Osteocyte (in vitro differentiated cells): ENCODE measurements around the gene SLC2A9. TPM values are rescaled to one million over a fixed set of nuclear protein-coding genes. Genes with fewer than 3 reads are reported as not detected.

Source experiments
- DNase-seq: peaks from one replicate; pipeline ENCODE4 v3.0.0; 2021; ENCODE audit warnings: mixed read lengths; ENCODE audit not compliant: unreplicated experiment; ENCODE audit errors: extremely low spot score
- H3K27ac Mint-ChIP-seq: one replicate; pipeline ENCODE4 v1.8.0; 2021; ENCODE audit warnings: mild to moderate bottlenecking, mixed read lengths; ENCODE audit not compliant: unreplicated experiment
- H3K27me3 Mint-ChIP-seq: one replicate; pipeline ENCODE4 v1.8.0; 2021; ENCODE audit warnings: mixed read lengths; ENCODE audit not compliant: unreplicated experiment
- H3K36me3 Mint-ChIP-seq: one replicate; pipeline ENCODE4 v1.8.0; 2021; ENCODE audit warnings: mixed read lengths; ENCODE audit not compliant: unreplicated experiment
- H3K4me1 Mint-ChIP-seq: one replicate; pipeline ENCODE4 v1.8.0; 2021; ENCODE audit warnings: mixed read lengths; ENCODE audit not compliant: unreplicated experiment
- H3K4me3 Mint-ChIP-seq: one replicate; pipeline ENCODE4 v1.8.0; 2021; ENCODE audit warnings: mild to moderate bottlenecking, moderate library complexity, mixed read lengths; ENCODE audit not compliant: unreplicated experiment
- H3K9me3 Mint-ChIP-seq: one replicate; pipeline ENCODE4 v1.8.0; 2021; ENCODE audit warnings: mixed read lengths; ENCODE audit not compliant: unreplicated experiment
- total RNA-seq: library from RNA; stranded (reverse); gene quantifications from 2 replicates; pipeline ENCODE4 v1.2.1, GENCODE V29; 2021
- TF ChIP-seq, protein P1 (sequence below): fragments of 200-600 bp; sonication (generic); IDR thresholded peaks from 2 replicates; pipeline ENCODE4 v1.5.0; 2021; ENCODE audit warnings: antibody characterized with exemption, mild to moderate bottlenecking, moderate library complexity

The SLC2A9 gene
- total RNA-seq, 1 donor from 2014 or later = 0.43 TPM

DNA sequence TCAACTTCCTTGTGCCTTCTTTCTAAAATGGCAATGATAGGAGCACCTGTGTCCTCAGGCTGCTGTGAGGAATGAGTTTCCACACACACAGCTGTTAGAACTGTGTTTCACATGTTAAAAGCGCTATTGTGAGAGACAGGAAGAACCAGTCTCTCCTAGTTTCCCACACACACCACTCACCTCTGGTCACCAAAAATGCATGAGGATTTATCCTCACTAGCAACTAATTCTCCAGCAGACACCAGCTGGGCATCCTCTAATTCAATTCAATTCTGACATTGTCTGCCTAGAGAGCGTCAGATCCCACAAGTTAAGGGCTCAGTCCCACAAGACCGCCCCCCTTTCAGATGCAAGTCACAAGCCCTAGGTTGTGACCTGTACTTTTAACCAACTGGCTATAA, 29.0 kb upstream of the SLC2A9 start:
- Mint-ChIP-seq H3K9me3 (no peaks in the 10 kb centered on the region), H3K27ac (no peak overlapping the region), H3K27me3 (no peaks in the 10 kb centered on the region), H3K36me3 (no peaks in the 10 kb centered on the region), H3K4me1 (no peaks in the 10 kb centered on the region), H3K4me3 (no peak overlapping the region)
- DNase-seq = peak; percentile 11
- TF ChIP-seq, protein P1, sequence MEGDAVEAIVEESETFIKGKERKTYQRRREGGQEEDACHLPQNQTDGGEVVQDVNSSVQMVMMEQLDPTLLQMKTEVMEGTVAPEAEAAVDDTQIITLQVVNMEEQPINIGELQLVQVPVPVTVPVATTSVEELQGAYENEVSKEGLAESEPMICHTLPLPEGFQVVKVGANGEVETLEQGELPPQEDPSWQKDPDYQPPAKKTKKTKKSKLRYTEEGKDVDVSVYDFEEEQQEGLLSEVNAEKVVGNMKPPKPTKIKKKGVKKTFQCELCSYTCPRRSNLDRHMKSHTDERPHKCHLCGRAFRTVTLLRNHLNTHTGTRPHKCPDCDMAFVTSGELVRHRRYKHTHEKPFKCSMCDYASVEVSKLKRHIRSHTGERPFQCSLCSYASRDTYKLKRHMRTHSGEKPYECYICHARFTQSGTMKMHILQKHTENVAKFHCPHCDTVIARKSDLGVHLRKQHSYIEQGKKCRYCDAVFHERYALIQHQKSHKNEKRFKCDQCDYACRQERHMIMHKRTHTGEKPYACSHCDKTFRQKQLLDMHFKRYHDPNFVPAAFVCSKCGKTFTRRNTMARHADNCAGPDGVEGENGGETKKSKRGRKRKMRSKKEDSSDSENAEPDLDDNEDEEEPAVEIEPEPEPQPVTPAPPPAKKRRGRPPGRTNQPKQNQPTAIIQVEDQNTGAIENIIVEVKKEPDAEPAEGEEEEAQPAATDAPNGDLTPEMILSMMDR = no peak

DNA sequence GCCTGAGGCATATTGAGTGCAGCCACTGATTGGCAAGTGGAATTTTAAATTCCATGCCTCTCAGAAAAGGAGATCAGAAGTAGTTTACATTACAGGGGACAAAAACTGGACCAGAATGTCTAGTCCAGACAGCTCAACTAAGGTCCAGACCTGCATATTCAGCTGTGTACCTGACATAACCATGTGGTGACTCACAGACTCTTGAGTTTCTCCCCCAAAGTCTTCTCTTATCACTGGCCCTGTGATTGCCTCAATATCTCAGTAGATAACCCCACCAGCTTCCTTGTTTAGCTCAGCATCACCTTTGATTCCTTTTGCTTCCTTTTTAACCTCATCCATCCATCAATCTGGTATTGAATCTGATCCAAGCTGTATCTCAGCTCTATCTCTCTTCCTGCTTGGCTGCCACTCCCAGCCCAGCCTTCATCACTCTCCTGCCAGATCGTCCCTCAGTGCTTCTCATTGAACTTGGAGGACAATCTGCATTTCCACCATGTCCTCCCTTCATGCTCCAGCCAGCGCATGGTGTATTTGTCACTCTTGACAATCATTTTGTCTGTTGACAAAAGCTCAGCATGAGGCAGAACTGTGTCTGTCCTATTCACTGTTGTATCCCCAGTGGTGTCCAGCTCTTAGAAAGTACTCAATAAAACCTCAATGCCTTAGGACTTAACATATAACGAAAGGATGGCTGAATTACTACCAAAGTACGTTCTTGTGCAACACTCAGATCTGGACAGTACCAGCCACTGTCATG, 27.8 kb upstream of the SLC2A9 start:
- no peaks in the 10 kb centered on the region for H3K27me3 Mint-ChIP-seq
- H3K4me3 Mint-ChIP-seq = no peak overlapping the region
- TF ChIP-seq, protein P1 = no peak
- H3K36me3 Mint-ChIP-seq = no peaks in the 10 kb centered on the region
- H3K9me3 Mint-ChIP-seq = no peaks in the 10 kb centered on the region
- peak; percentile 27 for DNase-seq
- no peaks in the 10 kb centered on the region for H3K4me1 Mint-ChIP-seq
- H3K27ac Mint-ChIP-seq = no peak overlapping the region

DNA sequence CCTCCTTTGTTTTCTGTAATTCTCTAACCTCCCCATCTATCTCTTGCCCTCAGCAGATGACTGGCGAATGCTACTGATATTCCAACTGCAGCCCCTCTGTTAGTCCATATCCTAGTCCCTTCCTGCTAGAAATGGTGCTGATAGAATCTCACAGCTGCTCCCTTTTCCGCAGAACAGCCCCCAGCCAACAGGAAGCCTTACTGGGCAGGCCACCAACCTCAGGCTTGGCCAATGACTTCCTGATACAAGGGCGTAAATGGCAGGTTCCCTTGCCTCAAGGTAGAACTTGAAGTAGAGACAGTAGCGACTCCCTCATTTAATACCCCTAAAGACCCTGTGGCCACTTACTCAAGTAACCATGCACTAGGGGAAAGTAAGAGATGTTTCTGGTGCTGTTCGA, 26.7 kb upstream of the SLC2A9 start:
- DNase-seq = no peak
- Mint-ChIP-seq H3K36me3 (no peaks in the 10 kb centered on the region), H3K27me3 (peaks cover 2% of the 10 kb centered on the region), H3K4me3 (no peak overlapping the region), H3K9me3 (peaks cover 10% of the 10 kb centered on the region), H3K27ac (no peak overlapping the region), H3K4me1 (no peaks in the 10 kb centered on the region)
- TF ChIP-seq, protein P1 = no peak

DNA sequence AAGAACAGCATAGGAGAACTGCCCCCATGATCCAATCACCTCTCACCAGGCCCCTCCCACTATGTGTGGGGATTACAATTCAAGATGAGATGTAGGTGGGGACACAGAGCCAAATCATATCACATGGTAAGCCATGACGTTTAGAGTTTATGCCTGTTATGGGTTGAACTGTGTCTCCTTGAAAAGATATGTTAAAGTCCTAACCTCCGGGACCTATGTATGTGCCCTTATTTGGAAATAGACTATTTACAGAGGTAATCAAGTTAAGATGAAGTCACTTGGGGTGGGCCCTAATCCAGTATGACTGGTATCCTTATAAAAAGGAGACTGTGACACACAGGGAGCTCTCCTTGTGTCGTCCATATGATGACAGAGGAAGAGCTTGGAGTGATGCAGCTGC, 25.2 kb upstream of the SLC2A9 start:
- TF ChIP-seq, protein P1 = no peak
- peaks cover 2% of the 10 kb centered on the region for H3K27me3 Mint-ChIP-seq
- no peak overlapping the region for H3K27ac Mint-ChIP-seq
- H3K9me3 Mint-ChIP-seq = peaks cover 18% of the 10 kb centered on the region
- no peak for DNase-seq
- H3K4me3 Mint-ChIP-seq = no peak overlapping the region
- H3K4me1 Mint-ChIP-seq = no peaks in the 10 kb centered on the region
- H3K36me3 Mint-ChIP-seq = no peaks in the 10 kb centered on the region

DNA sequence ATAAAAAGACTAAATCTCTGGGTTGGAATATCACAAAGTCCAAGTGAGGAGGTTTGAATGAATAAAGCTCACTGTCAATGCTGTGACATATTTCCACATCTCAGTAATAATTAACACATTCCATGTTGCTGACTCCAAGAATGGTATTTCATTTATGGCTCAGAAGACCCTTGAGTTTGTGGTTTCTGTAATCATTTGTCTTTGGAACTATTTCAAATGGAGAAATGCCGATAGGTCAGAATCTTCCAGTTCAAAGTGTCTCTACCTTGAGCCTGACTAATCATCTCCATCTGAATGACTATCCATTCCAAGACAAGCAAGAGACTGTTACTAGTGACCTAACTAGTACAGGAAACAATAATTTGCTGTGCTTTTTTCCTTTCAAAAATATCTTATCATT, 24.2 kb upstream of the SLC2A9 start:
- no peaks in the 10 kb centered on the region for H3K36me3 Mint-ChIP-seq
- TF ChIP-seq, protein P1 = no peak
- no peak overlapping the region for H3K4me3 Mint-ChIP-seq
- no peak overlapping the region for H3K27ac Mint-ChIP-seq
- peaks cover 2% of the 10 kb centered on the region for H3K27me3 Mint-ChIP-seq
- H3K9me3 Mint-ChIP-seq = peaks cover 18% of the 10 kb centered on the region
- no peak for DNase-seq
- no peaks in the 10 kb centered on the region for H3K4me1 Mint-ChIP-seq
